K562 (cell line): ENCODE data around the gene XPR1.

Experiments
- BHLHE40 ChIP-seq: IDR thresholded peaks from 2 replicates; pipeline ENCODE4 v1.6.1; 2011; ENCODE audit warnings: low read length, improper control_type of control experiment
- CCAR2 ChIP-seq: fragments of 200-400 bp; formaldehyde crosslinking; IDR thresholded peaks from 2 replicates; pipeline ENCODE4 v1.6.1; 2017; ENCODE audit warnings: mild to moderate bottlenecking, low read depth, low read length
- MAFG ChIP-seq: fragments of 450-650 bp; conservative IDR thresholded peaks from 2 replicates; pipeline ENCODE4 v1.6.1; 2016; ENCODE audit warnings: missing genetic modification characterization, missing compliant biosample characterization
- MTA3 ChIP-seq: fragments of 450-650 bp; formaldehyde crosslinking; IDR thresholded peaks from 2 replicates; pipeline ENCODE4 v1.6.1; 2017; ENCODE audit warnings: mild to moderate bottlenecking, borderline replicate concordance
- POLR2A ChIP-seq: fragments of 450-650 bp; conservative IDR thresholded peaks from 2 replicates; pipeline ENCODE4 v1.6.1; 2016
- RCOR1 ChIP-seq, 2 experiments: IDR thresholded peaks; 2 replicates each; pipeline ENCODE4 v1.6.1; 2012; ENCODE audit warnings: low read depth in 2 of 2, low read length in 2 of 2, borderline replicate concordance in 1 of 2, improper control_type of control experiment in 1 of 2
- TARDBP ChIP-seq: fragments of 450-650 bp; IDR thresholded peaks from 2 replicates; pipeline ENCODE4 v1.6.1; 2016

DNA sequence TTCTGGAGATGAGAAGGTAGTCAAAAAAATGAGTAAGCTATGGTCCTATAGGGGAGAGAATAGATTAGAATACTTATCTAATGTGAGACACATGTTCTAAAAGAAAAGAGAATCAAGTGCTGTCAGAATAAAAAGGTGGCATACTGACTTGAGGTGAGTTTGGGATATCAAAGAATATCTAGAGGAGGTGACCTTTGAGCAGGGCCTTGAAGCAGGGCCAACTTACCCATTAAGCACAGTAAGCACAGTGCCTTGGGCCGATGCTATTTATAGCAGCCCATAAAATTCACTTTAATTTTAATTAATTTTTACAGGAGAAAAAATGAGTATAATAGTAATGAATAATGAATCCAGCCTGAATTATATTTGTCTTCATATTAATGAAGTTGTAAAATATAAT lies 92.2 kb downstream of the XPR1 start:
- TF ChIP-seq TARDBP (no peak), RCOR1 (IDR thresholded peaks at IDR 0.05; ENCODE audit: borderline replicate concordance in 1 of 2, low read depth in 2 of 2, low read length in 2 of 2) (no peak), MAFG (no peak), CCAR2 (no peak), POLR2A (no peak), BHLHE40 (no peak), MTA3 (no peak)
